GM21447 (cell line): ENCODE data around the gene USF1.
"Not testable (repeated sequence)": the region's sequence is repeated elsewhere in the genome, so short reads cannot be mapped to it uniquely, and the experiment has no call there.

ENCODE experiments used
- ATAC-seq: cut with Tn5 transposase; IDR thresholded peaks from one replicate; pipeline ENCODE4 v1.9.1; 2021; ENCODE audit not compliant: unreplicated experiment

USF1 gene

DNA sequence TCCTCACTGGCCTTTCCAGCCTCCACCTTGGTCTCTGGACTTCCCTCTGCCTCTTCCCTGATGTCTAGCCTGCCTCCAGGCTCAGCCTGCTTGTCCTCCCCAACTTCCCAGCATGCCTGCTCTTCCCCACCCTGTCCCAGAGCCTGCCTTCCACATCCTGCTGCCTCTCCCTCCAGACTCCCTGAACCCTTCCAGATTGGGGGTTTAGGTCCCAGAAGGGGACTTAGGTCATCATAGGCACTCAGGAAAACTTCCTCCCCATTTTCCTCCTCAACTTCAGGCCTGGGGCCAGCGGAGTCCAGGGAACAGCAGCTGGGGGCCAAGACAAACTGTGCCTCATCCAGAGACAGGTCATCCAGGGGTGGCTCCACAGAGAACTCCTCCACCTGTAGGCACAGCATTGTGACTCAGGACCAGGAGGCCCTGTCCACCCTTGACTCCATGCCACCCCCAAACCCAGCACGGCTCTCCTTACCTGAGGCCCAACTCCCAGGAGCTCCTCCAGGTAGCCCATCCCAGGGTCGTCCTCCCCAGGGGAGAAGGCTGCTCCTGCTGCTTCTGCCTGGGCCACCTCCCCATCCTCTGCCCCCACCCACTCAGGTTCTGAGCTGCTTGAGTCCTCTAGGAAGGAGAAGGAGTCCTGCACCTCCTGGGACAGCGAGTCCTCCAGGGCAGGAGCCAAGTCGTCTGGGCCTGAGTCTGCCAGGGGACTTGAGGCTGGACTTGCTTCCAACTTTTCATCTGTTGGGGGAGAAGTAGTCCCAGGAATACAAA, 3.4 kb upstream of the USF1 start:
- no peak for ATAC-seq

DNA sequence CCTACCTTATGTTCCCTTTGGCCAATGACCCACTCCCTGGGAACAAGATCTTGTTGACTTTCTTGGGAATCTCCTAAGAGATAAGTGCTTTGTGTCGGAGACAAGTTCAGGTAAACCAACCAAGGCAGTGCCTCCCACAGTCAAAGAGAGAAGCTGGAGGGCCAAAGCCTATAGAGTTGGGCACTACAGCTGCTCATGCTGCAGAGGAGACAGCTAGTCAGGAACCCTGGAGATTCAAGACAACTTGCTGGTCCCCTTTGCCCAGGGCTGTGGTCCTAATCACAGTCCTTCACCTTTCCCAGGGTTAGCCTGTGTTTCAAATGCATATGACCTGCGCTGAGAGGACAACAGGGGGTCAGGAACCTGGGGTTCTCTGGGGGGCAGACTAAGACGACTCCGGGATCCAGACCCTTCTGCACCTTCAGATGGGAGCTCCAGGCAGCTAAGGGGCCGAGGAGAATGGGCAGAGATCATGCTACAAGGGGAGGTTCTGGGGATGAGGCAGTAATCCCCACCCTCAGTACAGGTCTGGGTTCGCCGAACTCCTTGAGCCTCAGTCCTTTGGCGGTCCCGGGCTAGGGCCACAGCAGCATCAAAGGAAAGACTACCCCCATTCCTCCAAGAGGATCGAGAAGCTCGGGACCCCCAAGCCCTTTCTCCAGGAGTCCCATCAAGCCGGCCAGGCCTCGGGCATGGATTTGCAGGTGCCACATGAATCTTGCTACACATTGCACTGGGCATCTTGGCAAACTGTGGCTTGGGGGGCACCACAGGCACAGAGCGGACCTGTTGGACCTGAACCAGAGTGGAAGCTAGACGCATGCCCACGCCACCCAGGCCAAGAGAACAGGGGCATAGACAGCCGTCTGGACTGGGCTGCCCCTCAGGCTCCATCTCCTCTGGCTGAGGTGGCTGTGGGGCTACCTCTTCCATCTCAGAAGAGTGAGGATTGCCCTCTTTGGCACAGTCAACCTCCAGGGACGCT, 2.0 kb upstream of the USF1 start:
- ATAC-seq = no peak

DNA sequence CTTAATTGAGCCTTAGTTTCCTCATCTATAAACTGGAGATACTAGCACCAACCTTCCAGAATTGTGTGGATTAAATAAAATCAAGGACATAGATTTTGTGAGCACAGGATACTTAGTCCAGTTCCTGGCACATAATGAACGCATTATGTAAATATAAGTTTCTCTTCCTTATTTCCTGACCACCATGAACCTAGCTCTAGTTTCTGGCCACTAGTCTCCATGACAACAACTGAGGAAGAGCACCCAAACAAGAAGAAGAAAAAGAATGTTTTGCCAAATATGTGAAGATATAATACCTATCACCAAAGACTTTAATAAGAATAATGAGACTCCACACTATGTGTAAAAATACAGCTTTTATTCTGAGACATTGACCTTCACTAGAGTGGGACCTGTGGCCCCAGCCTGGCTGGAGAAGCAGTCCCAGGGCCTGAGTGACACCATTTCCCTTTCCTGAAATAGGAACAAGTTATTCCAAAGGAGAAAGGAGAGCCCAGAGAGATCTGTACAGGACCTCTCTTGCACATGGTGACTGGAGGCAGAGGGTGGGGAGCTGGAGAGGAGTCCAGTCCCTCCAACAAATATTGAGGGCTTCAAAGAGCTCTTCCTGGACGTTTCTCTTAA, 940 bp upstream of the USF1 start:
- peak; percentile 48 for ATAC-seq

DNA sequence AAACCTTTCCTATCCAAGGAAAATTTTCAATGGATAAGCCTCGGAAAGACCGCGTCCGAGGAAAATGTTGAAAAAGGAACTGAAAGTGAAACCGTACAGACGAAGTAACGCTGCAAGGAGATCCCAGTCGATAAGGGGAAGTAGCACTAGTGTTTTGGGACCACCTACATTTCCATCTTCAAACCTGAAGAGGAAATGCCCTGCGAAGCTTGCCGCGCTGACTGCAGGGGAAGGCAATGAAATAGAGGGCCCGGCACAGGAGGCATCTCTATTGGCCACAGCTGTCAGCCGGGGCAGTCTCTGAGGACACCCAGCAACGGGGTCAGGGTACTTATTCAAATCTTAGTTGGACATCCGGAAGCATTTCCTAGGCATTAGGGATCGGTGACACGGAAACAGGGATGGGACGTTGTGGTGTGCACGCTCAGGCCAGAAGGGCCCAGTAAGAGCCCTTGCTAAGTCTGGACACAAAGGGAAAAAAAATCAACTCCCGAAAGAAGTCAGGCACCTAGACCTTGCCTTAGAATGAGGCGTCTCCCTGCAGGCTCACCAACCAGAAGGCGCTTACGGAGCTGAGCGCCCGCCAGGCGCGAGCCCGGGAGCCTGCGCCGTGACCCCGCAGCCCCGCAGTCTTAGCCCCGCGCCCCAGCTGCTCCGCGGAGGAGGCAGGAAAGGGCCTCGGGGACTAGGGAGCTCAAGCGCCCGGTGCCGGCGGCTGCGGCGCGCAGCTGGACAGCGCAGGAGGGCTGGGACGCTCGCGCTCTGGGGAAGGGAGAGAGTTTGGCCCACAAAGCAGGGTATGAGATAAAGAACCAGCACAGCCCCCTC, 655 bp downstream of the USF1 start:
- peak; percentile 46 for ATAC-seq

DNA sequence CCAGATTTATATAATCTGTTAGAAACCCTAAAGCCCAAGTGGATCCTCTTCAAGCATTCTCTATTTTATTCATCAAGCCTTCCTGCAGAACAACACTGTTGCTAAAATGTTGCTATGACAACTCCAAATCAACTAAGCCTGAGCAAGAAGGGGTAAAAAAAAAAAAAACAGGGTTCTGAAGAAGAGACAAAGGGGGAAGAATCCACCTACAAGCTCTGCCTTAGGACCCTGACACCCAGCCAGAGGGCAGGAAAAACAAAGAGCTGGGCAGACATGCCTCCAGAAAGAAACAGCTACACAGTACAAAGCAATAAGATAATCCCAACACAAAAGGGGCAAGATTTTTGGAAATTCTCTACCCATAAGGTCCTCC, 1.3 kb downstream of the USF1 start:
- no peak for ATAC-seq

DNA sequence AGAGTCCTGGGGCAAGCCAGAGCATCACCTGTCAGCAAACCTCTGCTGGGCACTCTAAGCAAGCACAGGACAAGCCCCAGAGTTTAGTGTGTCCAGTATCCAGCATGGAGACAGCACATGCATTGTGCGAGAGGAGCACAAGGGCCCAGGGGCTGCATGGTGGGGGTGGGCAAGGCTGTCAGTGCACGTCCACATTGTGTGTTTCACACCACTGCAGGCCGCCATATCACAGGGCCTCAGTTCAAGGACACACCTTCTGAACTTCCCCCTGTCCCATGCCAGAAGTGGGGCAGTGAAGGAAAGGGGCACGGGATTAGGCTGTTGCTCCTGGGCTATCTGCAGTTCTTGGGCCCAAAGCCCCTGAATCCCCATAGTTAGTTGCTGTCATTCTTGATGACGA, 6.2 kb downstream of the USF1 start:
- ATAC-seq = no peak

DNA sequence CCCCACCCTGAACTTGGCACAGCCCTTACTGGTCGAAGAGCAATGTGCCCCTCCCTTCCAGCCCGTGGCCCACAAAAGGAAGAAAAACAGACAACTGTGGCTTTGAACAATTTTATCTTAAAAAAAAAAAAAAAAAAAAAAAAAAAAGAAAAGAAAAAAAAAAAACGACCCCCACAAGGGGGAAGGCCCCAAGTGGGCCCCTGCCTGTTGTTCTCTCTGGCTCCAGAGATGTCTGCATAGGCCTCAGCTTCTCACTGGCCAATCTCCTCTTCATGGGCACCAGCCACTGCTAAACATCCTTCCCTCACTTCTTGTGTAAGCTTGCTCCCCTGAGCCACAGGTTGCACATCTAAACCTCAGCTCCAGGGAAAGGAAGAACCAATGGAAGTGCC, 6.6 kb downstream of the USF1 start:
- ATAC-seq = no peak

DNA sequence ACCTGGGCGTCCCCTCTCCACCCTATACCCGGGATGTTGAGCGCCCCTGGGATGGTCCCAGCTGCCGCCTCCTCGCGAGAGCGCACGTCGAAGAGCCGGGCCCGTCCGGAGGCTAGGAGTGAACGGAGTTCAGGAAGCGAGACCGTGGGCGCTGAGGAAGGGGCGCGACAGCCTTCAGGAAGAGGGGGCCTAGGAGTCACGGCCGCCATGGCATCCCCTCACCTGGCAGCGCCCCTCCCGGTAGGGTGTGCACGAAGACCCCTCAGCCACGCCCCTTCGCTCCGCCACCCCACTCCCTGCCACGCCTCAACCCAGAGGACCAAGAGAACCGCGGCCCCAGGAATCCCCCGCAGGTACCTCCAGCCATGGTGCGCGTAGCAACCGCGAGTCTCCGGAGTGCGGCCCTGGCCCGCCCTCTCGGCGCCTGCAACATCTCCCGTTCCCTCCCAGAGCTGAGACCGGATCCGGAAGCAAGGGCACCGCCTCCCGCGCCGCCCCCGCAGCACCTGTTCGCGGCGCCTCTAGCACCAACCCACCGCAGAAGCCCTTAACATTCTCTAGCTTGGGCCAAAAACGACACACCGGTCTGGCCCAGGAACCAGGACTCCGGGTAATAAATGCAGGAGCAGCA, 7.1 kb downstream of the USF1 start, which contains the start of gene TSTD1:
Gene TSTD1, minus strand, starts transcription at position 442 of the 631 bp plus-strand sequence. Its CDS starts 75 bp downstream, at position 367.
- ATAC-seq = peak; percentile 83

DNA sequence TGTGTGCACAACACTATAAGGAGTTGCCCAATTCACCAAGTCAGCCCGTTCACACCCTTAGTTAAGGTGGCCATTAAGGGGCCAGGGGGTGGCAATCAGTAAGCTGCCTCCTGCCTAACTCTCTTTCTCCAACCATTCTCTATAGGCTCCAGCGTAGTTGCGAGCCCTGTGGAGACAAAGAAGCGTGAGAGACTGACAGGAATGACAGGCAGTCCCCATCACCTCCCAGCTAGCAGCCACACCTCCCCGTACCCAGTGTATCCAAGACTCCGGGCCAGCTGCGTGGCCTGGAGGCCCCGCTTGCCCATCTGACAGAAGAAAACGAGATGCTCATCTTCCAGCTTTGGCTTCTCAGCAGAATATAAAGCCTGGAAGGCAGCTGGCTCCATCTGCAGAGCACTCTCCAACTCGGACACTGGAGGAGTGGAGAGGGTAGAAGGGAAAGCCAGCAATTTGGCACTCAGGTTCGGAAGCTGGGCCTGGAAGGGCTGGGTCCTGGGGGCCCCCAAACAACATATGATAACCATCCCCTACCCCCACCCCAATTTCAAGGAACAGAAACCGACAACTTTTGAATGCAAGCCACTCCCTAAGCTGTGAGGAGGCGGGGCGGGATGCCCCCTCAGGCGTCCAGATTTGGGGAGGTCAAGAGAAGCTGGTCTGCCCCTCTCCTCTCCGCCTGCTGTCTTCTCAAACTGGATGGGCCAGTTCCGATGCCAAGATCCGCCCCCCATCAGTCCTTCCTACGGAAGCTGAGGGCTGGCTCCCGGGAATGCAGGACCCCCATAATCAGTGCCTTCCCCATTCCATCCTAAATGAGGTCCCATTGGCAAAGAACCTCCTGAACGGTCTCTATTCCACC, 7.9 kb downstream of the USF1 start:
- peak; percentile 23 for ATAC-seq

DNA sequence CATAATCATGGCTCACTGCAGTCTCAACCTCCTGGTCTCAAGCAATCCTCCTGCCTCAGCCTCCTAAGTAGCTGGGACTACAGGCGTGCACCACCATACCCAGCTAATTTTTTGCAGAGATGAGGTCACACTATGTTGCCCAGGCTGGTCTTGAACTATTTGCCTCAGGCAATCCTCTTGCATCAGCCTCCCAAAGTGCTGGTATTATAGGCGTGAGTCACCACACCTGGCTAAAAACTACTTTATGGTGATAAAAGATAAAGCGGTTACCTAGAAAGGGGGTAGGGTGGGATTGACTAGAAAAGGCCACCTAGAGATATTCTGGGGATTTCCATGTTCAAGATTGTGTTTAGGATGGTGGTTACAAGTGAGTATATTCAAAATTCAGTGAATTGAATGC, 12.0 kb downstream of the USF1 start:
- ATAC-seq = no peak

DNA sequence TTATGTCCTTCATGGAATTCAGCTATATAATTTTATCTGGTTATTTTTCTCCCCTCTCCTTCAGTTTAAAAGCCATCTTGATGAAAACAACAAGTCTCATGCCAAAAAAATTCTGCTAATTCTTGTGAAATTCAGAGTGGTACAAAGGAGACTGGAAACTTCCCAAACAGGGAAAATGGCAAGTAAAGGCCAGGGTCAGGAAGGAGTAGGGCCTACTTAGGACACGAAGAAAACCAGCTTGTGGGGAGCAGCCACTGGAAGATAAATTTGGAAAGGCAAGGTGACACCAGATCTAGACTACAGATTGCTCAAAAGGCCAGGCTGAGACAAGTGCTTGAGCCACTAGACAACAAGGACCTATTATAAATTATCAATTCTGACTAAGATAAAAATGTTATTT, 13.4 kb downstream of the USF1 start:
- no peak for ATAC-seq

DNA sequence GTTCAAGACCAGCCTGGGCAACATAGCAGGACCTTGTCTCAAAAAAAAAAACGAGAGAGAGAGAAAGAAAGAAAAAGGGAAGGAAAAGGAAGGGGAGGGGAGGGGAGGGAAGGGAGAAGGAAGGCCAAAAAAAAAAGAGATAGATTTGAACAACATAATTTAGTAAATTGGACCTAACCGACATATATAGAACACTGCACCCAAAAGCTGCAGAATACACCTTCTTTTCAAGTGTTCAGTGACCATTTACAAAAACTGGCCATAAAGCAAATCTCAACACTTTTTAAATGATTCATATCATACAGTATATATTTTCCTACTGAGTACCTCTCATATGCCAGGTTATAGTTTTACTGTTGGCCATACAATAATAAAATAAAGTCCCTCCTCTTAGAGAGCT, 13.9 kb downstream of the USF1 start:
- no peak for ATAC-seq

DNA sequence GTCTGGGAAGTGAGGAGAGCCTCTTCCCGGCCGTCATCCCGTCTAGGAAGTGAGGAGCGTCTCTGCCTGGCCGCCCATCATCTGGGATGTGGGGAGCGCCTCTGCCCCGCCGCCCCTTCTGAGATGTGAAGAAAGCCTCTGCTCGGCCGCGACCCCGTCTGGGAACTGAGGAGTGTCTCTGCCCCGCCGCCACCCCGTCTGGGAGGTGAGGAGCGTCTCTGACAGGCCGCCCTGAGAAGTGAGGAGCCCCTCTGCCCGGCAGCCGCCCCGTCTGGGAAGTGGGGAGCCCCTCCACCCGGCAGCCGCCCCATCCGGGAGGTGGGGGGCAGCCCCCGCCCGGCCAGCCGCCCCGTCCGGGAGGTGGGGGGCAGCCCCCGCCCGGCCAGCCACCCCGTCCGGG, 16.3 kb downstream of the USF1 start:
- ATAC-seq = not testable (repeated sequence)

DNA sequence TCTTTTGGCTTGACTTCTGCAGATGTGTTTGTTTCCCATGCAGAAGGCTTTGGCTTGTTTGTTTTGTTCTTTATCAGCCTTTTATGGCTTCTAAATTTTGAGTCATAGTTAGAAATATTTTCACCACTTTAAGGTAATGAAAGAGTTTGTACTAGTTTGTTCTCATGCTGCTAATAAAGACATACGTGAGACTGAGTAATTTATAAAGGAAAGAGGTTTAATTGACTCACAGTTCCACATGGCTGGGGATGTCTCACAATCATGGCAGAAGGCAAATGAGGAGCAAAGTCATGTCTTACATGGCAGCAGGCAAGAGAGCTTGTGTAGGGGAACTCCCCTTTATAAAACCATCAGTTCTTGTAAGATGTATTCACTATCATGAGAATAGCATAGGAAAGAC, 18.8 kb downstream of the USF1 start:
- not testable (repeated sequence) for ATAC-seq

DNA sequence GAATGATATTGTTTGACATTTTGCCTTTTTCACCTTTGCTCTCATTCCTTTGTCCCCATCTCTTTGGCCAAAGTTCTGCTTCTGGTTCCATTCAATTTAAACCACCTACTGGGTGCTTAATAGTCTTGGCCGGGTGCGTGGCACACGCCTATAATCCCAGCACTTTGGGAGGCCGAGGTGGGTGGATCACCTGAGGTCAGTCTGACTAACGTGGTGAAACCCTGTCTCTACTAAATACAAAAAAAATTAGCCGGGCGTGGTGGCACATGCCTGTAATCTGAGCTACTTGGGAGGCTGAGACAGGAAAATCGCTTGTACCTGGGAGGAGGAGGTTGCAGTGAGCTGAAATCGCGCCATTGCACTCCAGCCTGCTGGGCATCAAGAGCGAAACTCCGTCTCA, 23.3 kb downstream of the USF1 start:
- not testable (repeated sequence) for ATAC-seq

DNA sequence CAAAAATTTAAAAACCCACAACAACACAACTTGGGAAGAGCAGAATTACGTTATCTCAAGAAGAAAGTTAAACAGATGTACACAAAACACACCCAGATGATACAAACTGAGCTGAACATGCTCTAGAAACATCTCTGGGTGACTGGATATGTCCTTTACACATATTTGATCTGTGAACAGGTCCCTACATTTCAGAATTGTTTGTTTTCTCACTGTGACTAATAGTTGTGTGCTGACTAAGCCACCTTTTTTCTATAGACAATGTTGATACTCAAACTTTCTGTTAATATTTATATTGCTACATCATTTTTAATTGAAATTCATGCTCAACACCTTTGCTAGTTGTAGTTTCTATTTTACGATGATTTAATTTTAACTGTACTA, 23.8 kb downstream of the USF1 start:
- no peak for ATAC-seq

DNA sequence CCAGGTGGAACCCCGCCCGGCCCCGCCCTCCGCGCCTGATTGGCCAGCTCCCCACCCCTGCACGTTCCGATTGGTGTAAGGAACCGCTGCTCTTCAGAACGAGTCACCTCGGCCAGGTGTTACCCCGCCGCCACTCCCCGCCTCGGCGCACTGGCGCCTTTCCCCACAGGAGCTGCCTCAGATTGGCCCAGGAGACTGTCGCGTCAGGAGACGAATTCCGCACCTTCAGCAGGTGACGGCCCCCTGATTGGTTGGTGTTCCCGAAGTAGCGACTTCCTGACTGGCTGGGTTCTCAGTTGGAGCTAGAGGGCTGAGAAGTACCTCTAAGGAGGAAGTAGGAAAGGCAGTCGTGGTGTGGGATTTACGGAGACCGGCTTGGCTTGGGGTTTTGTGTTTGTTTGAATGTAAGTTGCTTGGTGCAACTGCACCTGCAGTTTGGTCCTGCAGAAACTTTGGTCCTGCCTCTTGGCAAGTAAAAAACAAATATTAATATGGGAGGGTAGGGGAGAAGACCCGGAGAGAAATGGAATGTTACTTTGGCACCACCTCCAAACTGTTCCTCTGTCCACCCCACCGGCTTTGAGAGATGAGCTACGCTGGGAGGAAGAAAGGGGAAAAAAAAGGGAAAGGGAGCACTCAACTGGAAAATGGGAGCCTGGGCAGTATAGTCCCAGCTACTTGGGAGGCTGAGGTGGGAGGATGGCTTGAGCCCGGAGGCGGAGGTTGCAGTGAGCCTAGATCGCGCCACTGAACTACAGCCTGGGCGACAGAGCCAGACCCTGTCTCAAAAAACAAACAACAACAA, 24.4 kb downstream of the USF1 start:
- ATAC-seq = peak; percentile 84

DNA sequence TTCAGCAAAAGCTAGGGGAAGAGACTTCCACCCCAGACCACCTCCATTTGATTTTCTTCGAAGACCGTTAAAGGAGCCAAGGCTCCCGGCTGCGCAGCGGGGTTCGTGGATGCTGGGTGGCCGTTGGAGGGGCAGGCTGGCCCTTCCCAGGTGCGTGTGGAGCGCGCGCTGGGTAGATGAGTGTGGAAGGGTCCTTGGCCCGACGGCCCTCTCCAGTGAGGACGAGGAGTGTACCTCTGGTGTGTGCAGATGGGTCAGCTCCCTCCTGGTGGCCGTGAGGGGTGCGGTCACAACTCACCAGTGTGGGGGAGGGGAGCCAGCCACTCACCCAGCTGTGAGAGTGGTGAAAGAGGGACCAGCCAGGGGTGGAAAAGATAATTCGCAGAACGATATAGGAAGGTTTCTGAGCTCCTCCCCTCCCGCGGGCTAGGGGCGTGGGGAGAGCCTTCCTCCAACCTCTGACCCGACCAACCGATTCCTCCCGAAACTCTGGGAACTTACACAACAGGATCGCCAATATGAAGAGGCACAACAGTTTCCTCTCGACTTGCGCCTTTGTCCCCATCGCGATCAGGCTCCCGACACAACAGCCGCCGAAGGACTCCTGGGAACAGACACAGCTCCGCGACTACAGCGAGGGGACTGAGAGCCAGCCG, 25.1 kb downstream of the USF1 start, which contains the start of gene F11R:
Gene F11R, minus strand, starts transcription at position 644 of the 656 bp plus-strand sequence. Its CDS starts 79 bp downstream, at position 565.
- peak; percentile 46 for ATAC-seq
